Measurements from ENCODE around the gene SCOC. TPM values are rescaled to one million over a fixed set of nuclear protein-coding genes. Genes with fewer than 3 reads are reported as not detected.

SCOC gene
- total and polyA plus RNA-seq, 9 of the 15 experiments (the other 6 are each of a cell fraction or from before 2014, with no cell fraction given), result 16.8 to 110 (median 46.7) TPM

DNA sequence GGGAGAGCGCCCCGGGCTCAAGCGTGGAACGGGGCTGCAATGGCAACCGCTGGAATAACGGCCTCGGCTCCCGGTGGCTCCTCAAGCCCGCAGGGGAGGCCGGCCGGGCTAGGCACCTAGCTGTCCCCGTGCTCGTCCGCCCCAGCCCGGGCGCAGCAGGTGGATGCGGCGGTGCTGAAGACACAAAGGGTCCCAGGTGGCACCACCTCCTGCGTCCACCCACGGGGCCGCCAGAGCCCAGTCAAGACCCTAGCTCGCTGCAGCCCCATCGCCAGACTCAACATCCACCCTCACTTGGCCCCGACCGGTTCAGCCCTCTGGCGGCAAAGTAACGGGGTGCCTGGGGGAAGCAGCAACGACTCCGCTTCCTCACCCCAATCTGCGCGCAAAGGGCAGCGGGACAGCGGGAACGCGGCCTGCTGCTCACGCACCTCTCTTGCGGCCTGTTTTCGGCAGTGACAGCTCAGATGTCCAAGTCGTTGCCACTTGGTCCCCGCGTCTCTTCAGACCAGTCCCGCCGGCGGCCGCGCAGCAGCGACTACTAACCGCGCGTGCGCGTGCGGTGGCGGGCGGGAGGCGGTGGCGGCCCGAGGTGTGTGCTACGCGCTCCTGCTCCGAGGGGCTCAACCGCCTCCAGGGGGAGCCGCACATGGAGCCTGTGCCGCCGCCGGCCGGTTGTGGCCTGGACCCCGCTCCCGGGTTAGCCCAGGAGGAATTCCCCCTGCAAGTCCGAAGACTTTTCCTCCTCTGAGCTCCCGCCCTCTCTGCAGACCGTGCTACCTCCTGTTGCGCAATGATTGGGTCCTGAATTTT is 53.9 kb downstream of the SCOC start, which contains the start of gene CLGN (continued):
- TF ChIP-seq FUS (optimal IDR thresholded peaks at IDR 0.05; ENCODE audit: low read depth, low read length) (no peak), HIVEP1 (CRISPR knock-in tag; IDR thresholded peaks at IDR 0.05) (no peak), GTF2E2 (tag; IDR thresholded peaks at IDR 0.05) (no peak), MIER1 (IDR thresholded peaks at IDR 0.05; ENCODE audit: low read depth) (no peak), NONO (IDR thresholded peaks at IDR 0.05; ENCODE audit: low read depth in 2 of 2, low read length in 1 of 2) (no peak), ZNF76 (CRISPR knock-in tag; IDR thresholded peaks at IDR 0.05; ENCODE audit: borderline replicate concordance) (no peak), ZNF217 (CRISPR knock-in tag; IDR thresholded peaks at IDR 0.05) (no peak), CREB3 (tag; conservative IDR thresholded peaks at IDR 0.05; ENCODE audit: low read depth) (no peak), ZNF23 (CRISPR knock-in tag; IDR thresholded peaks at IDR 0.05) (no peak), CHD7 (IDR thresholded peaks at IDR 0.05; ENCODE audit: low read depth, low read length) (no peak), NBN (IDR thresholded peaks at IDR 0.05; ENCODE audit: low read depth) (no peak), EGR1 (conservative IDR thresholded peaks at IDR 0.05) (no peak), ARNT (IDR thresholded peaks at IDR 0.05) (no peak), CHCHD3 (CRISPR knock-in tag; IDR thresholded peaks at IDR 0.05) (no peak), PRPF4 (IDR thresholded peaks at IDR 0.05; ENCODE audit: insufficient read depth, low read depth, low read length, poor library complexity, severe bottlenecking) (no peak)
